Fibroblast of mammary gland (primary cell): ENCODE data around the gene OTX2.

ENCODE experiments used
- DNase-seq: peaks from one replicate; pipeline ENCODE4 v3.0.0-alpha.2; 2010; ENCODE audit warnings: low read depth
- H3K4me3 ChIP-seq: 2 replicates; pipeline ENCODE4 v1.5.1; 2011; ENCODE audit warnings: low read depth, mild to moderate bottlenecking, low read length, moderate library complexity; ENCODE audit not compliant: control insufficient read depth
- CTCF ChIP-seq: conservative IDR thresholded peaks from 2 replicates; pipeline ENCODE4 v1.5.1; 2011; ENCODE audit warnings: low read depth, low read length, inconsistent platforms; ENCODE audit not compliant: control insufficient read depth, insufficient read depth

The OTX2 gene

GRCh38 chr14:56844406-56845002 is 34.2 kb upstream of the OTX2 start:
- no peak for TF ChIP-seq CTCF
- no peak for DNase-seq
- H3K4me3 ChIP-seq, result no peak overlapping the region

DNA sequence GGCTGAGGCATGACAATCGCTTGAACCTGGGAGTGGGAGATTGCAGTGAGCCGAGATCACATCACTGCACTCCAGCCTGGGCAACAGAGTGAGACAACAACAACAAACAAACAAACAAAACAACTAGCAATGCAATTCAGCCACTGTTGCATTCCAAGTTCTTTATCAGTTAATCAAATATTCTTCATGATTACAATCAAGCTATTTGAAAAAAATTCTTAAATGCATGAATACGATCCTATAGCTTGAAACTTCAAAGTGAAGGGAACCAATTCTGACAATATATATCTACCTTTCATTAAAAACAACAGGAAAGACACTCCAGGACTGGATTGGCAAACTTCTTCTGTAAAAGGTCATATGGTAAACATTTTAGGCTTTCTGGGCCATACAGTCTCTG is 31.3 kb upstream of the OTX2 start:
- TF ChIP-seq CTCF, result no peak
- no peak overlapping the region for H3K4me3 ChIP-seq

GRCh38 chr14:56840221-56840620 is 29.9 kb upstream of the OTX2 start:
- no peak overlapping the region for H3K4me3 ChIP-seq
- no peak for DNase-seq
- no peak for TF ChIP-seq CTCF

More for the DNA sequence above, 31.3 kb upstream of the OTX2 start:
- DNase-seq, result no peak

- no peak for DNase-seq
- TF ChIP-seq CTCF, result no peak
- no peak overlapping the region for H3K4me3 ChIP-seq
These were observed 18.9 kb upstream of the OTX2 start for GRCh38 chr14:56829151-56829550.

DNA sequence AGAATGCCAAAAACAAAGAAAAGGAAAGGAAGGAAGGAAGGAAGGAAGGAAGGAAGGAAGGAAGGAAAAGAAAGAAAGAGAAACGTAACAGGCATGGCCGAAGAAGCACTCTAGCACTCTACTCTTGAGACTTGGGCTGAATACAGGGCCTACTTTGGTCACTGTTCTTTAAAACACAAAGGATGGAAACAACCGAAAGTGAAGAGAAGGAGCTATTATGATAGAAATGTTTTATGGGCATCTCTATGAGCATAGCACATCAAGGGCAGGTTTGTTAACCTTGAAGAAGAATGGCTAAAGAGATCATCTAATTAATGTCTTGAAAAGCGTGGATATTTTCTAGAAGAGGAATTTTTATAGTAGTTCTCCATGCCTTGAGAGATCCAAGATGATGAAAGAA is 15.9 kb upstream of the OTX2 start:
- TF ChIP-seq CTCF, result no peak

GRCh38 chr14:56821805-56822610 is 11.7 kb upstream of the OTX2 start:
- H3K4me3 ChIP-seq, result no peak overlapping the region
- DNase-seq, result no peak
- TF ChIP-seq CTCF, result no peak

More for the DNA sequence above, 15.9 kb upstream of the OTX2 start:
- no peak overlapping the region for H3K4me3 ChIP-seq
- no peak for DNase-seq
